Activated CD8-positive, alpha-beta memory T cell treated with anti-CD3 and anti-CD28 coated beads, Interleukin-2, amount 50 U/mL, for 24 hours (primary cell): ENCODE data around the gene FLG.
"Not testable (repeated sequence)": the region's sequence is repeated elsewhere in the genome, so short reads cannot be mapped to it uniquely, and the experiment has no call there.

Experiments
- DNase-seq: peaks from one replicate; pipeline ENCODE4 v3.0.0-alpha.2; 2020; ENCODE audit errors: extremely low read depth

FLG gene

GRCh38 chr1:152303139-152303872 is 21.7 kb downstream of the FLG start:
- DNase-seq, result not testable (repeated sequence)

GRCh38 chr1:152256394-152256793 is 68.6 kb downstream of the FLG start:
- DNase-seq, result not testable (repeated sequence)
